ENCODE measurements around the gene CDKL5.

Gene CDKL5

DNA sequence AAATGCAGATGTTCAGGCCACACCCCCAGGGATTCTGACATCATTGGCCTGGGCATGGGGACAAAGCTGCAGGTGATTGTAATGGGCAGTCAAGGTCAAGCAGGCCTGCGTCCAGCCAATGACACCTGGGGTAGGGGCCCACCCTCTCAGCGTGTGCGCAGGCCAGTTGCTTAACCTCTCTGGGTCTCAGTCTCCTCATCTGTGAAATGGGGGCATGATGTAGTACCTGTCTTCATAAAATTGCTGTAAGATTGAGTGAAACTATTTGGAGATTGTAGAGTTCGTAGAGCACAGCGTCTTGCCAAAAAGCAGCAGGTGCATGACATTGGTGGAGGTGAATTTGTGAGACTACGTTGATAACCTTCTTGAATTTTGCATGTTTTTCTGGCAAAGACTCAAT is 225.3 kb downstream of the CDKL5 start:
- no peak for DNase-seq

DNA sequence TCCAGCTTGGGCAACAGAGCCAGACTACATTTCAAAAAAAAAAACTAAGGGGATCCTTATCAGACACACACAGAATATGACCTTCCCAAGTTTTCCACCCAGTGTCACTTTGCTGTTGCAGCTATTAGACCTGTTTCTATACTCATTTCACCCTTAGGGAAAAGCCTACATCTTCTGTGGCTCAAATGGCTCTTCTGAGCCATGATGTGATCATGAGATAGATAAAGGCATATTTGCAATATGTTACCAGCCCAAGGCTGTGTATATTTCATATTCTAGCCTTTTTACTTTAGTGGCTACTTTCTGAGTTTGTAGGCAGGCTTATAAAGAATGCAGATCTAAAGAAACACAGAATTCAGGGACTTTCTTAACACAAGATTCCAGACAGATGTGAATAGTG is 227.2 kb downstream of the CDKL5 start:
- no peak for DNase-seq

GRCh38 chrX:18654875-18655836 is 229.7 kb downstream of the CDKL5 start:
- DNase-seq, result peak; percentile 27

DNA sequence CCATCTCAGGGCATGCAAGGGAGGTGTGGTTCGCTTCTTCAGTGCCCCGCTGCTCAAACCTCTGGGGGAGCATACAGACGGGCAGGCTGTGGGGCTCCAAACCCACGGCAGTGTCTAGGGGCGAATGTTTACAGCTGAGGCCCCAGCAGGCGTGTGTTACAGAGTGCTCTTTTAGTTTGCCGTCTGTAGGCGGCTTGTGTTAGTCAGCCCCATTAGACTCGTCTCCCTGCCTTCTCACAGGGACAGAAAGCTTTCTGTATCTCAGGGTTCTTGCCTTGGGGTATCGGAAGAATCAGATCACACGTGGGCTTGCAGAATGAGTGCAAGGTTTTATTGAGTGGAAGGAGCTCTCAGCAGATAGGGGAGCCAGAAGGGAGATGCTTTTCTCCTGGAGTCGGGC is 235.9 kb downstream of the CDKL5 start:
- no peak for DNase-seq

DNA sequence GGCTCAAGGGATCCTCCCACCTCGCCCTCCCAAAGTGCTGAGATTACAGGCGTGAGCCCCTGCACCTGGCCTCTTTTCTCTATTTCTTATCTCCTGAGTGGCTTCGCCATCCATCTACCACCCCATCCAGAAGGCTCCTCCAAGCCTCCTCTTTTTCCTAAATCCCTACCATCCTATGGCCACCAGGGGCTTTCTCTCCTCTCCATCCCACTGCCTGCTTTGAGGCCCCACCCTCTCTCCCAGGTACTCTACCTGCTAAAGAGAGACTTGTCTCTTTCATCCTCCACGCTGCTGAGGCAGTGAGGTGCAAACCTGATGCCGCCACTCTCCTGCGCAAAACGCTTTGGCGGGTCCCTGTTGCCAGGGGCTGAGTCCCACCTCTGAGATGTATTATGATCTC is 239.5 kb downstream of the CDKL5 start:
- DNase-seq, result no peak

GRCh38 chrX:18666614-18667013 is 241.2 kb downstream of the CDKL5 start:
- no peak for DNase-seq

DNA sequence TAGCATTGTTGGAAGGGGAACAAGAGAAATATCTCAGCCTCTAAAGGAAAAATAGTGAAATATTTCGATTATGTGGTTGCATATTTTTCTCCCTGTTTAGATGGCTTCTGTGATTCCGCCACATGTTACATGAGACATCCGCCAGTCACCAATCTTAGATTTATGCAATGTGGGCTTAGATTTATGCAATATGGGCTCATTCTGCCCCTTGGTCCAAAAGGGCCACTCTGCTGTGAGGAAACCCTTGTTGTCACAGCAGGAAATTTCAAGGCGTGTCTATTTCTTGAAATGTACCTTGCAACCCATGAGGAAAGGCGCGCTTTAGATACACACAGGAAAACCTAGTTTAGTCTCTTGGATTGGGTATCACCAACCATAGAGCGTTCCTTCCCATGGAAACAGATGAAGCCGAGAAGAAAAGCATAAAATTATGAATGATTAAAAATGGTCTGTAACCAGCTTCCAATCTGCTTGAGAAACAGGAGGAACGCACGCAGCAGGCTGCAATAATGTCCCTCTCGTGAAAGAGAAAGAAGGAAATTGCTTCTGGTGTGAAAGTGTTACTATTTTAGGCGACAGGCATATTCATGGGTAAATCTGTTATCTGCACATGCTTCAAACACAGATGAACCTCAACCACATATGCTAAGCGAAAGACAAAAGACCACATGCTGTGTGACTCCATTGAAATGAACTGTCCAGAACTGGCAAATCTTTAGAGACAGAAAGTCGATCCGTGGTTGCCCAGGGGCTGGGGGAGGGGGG is 242.8 kb downstream of the CDKL5 start:
- peak; percentile 35 for DNase-seq

DNA sequence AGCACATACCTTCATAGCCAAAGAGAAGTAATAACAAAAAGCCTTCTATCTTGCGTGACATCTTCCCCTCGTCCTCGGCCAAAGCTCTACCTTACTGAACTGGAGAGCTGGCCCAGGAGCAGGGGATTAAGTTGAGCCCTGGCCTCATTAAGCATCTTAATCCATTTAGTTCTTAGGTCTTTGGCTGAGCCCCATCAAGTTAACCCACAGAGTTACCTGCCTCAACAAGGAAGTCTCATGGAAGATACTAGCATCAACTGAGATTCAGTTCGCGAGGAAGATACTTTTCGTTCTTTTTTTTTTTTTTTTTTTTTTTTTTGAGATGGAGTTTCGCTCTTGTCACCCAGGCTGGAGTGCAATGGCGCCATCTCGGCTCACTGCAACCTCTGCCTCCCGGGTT is 246.6 kb downstream of the CDKL5 start, which contains the start of gene RS1:
TSS of gene RS1 (minus strand) at position 101 of the 400 bp plus-strand sequence. CDS start at position 61, 40 bp downstream.
- DNase-seq, result no peak

DNA sequence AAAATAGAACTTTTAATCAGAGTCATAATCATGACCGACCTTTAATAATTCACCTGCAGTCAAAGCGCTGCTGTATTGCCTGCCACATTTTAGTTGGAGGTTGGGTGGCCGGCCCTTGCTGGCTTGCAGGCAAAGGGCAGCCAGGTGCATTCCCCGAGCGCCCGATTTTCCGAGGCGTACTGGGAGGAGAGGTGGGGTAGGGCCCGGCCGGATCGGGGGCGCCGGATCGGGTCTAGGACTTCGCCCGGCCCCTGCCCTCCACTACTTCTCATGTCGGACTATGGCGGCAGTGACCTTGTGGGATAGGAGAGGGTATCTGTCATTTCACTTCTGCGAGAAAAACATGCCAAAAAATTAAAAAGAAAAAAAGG is 249.0 kb downstream of the CDKL5 start:
- DNase-seq, result no peak

DNA sequence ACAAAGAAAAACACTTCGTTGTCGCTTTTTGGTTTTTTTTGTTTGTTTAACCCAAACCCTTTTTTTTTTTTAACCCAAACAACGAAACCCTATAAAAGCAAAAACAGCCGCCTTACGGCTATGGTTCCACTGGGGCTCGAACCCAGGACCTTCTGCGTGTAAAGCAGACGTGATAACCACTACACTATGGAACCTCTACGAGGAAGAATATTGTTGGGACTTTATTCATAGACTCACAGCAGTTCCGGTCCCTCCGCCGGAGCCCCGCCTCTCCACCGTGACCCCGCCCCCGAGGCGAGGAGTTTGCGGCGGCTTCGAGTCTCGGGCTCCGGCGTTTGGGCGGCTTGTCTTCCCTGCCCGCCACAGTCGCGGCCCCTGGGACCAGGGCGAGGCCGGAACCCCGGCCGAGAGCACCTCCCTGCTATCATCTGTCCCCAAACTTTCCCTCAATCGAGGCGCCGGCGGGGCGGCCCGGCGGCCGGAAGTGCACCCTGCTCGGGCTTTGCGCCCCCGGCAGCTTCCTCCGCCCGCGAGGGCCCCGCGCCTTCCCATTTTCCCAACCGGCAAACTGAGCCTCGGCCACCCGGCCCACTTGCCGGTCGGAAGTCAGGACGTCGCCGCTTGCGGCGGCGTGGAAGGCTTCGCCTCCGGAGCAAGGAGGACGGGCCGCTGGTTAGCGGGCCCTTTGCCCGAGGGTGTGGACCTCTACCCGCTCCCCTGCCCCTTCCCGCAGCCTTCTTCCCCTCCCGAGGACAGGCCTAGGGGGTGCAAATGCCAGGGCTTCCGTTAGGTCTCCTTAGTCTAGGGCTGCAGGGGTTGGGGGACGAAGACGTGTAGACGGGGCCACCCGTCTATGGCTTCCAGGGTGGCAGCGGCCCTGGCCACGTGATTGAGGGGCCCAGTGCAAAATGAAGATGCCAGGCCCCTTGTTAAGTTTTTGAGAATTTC is 249.7 kb downstream of the CDKL5 start:
- DNase-seq, result peak; percentile 77

- DNase-seq, result no peak
Measured at GRCh38 chrX:18676050-18676449, 250.6 kb downstream of the CDKL5 start.

DNA sequence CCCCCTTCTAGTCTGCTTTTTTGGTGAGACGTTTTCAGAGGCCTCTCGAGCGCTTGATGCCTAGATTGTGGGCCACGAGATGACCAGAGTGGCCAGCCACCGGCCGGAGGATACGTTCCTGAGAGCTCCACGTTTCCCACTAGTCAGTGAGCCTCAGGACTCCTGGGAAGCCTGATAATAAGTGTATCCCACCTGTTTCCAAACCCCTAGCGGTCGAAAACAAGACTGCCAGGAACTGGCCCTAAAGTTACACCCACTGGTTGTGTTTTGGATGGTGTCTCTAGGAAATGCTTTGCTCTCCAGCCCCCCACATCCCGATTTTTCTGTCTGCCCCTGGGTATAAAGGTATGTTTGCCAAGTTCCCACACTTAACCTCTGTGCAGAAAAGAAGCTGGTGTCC is 251.1 kb downstream of the CDKL5 start:
- no peak for DNase-seq

DNA sequence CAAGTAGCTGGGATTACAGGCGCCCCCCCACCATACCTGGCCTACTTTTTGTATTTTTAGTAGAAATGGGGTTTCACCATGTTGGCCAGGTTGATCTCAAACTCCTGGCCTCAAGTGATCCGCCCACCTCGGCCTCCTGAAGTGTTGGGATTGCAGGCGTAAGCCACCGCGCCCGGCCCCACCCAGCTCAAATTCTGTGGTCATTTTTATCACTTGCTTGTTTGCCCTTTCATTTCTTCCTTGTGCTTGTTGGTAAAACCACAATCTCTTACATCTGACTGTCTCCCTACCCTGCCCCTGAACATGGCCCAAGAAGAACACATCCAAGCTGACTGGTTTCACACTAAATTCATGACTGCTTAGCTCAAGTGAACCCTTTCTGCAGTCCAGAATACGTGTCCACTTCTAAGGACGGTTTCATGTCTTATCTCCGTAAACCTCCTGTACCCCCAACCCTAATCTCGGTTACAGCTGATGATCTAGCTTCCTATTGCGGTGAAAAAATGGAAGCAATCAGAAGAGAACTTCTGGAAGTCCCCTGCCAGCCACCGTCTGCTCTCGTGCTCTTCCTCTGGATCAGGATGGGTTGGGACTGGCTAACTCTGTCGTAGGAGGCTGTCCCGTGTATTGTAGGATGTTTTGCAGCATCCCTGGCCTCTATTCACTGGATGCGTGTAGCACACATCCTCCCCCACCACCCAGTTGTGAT is 251.9 kb downstream of the CDKL5 start:
- no peak for DNase-seq

DNA sequence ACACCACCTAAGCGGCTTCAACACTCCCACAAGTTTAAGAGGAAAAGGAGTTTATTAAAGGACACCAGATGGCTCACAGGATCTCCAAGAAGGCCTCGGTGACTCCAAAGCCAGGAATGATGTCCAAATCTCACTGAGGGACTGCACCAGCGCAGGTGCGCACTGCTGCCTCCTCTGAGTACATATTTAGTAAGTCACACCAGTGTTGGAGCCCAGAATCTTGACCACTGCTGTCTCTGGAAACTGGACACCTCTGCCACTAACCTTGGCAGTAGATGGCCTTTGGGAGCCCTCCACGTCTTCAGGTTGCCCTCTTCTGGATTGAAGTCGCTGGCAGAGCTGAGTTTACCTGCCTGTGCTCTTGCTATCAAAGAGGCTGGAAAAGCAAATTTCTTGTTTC is 256.6 kb downstream of the CDKL5 start:
- no peak for DNase-seq

DNA sequence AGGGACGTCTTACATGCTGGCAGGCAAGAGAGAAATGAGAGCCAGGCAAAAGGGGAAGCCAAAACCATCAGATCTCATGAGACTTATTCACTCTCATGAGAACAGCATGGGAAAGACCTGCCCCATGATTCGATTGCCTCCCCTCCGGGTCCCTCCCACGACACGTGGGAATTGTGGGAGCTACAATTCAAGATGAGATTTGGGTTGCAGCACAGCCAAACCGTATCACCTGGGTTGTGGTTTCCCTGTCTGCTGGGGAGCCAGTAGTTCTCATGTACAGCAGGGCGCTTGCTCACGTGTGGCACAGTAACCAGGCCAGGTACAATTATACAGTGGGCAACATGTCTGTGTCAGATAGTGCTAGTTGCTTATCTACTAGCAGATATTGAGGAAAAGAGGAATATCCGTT is 257.6 kb downstream of the CDKL5 start:
- DNase-seq, result no peak

DNA sequence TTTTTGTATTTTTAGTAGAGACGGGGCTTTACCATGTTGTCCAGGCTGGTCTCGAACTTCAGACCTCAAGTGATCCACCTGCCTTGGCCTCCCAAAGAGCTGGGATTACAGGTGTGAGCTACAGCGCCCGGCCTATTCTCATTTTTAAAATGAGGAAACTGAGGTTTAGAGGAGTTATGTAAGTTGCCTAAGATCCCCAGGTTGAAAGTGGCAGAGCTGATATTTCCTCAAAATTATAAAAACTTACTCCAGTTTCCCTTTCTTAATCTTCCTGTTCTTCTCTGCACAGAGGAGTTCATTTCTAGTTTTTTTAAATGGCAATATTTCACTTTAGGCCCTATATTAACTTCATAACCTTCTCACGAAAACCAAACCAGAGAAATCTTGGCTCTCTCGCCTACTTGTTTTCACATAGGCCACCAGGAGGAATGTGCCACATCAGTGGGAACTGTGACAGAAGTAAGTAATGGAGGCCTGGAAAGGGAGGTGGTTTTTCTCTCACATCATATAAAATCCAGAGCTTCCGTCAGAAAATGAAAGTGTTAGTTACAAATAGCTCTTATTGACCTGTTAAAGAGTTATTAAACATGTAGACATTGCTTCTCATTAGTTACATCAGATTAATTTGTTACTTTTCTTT is 262.6 kb downstream of the CDKL5 start:
- DNase-seq, result no peak

- DNase-seq, result no peak
Measured at GRCh38 chrX:18691431-18691830, 266.0 kb downstream of the CDKL5 start.

DNA sequence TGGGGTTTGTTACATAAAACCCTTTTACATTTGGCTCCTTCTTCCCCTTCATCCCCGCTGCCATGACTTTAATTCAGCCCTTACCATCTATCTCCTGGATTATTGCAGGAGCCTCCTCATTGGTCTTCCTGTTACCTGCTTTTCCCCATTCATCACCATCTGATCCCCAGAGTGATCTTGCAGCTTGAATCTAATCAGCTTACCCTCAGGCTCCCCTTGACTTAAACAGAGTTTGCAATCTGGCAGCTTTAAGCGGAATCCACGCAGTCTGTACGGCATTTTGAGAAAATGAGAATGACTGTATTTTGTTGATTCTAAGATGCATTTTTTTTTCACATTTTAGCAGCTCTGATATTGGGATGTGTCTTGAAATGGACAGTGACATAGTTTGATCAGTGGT is 267.1 kb downstream of the CDKL5 start:
- DNase-seq, result no peak

DNA sequence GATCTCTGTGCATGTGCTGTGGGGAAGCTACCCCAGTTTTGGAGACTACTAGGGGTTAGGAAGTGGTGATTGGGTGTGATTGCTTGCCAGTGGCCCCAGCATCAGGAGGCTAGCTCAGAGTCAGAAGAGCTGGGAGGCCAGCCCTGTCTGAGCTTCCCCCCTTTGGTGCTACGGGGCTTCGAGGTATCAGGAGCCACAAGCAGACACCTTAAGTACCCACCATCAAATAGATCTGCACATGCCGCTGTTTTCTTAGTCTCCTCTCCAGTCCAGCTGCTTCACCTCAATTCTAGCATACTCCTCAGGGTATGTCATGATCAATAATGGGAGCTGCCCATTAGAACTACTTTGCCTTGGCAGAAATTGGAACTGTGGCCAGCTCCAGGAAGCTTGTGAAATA is 271.2 kb downstream of the CDKL5 start:
- no peak for DNase-seq

DNA sequence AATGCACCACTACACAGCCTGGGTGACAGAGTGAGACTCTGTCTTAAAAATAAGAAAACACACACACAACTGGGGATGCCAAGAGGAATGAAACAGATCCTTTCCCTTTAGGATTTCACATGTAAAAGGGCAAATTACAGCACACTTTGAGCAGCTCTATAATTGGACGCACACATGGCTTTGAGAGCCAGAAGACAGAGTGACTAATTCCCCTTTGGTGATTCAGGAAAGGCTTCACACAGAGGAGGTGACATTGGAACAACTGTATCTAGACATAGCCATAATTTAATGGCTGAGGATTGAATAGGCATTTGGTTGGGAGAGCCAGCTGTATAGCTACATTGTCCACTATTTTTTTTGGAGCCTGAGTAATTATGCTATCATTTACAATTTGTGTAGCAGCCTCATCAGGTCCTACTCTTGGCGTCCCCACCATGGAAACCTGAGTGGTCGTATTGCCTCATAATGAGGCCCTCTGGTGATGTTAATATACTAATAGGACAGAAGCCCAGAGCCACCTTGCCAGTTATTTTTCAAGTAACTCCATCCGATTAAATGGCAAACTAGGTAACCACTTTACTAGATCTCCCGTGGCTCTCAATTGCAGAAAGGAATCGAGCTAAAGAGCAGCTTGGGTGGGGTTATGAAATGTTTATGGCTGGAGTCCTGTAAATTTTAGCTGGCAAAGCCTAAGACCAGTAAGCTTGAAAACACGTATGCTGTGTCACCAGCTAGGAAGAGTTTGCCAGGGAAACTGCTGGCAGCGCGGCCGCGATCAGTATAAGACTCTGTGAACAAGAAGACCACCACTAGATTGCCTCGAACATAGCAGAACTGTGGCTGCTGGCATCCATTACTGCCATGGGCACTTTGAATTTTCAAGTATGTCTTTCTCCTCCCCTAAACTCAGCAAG is 273.6 kb downstream of the CDKL5 start:
- peak; percentile 26 for DNase-seq
